T-helper 2 cell treated with Interferon-gamma antibody and Interleukin-4, amounts not matched to agents 5 μg/mL and 100 μg/mL, for 36 hours (primary cell): ENCODE data around the gene PRKCA.
A peak's percentile ranks its signal among the peaks of the same experiment; 100 is the strongest.

Experiments
- DNase-seq: peaks from one replicate; pipeline ENCODE4 v3.0.0; 2021; ENCODE audit warnings: low spot score
- H3K27ac Mint-ChIP-seq: one replicate; pipeline ENCODE4 v1.8.0; 2021; ENCODE audit warnings: mild to moderate bottlenecking, mixed read lengths
- H3K27me3 Mint-ChIP-seq: one replicate; pipeline ENCODE4 v1.8.0; 2021; ENCODE audit warnings: low read depth, mixed read lengths
- H3K36me3 Mint-ChIP-seq: one replicate; pipeline ENCODE4 v1.8.0; 2021; ENCODE audit warnings: low read depth, mixed read lengths
- H3K4me1 Mint-ChIP-seq: one replicate; pipeline ENCODE4 v1.8.0; 2021; ENCODE audit warnings: low read depth, mixed read lengths
- H3K4me3 Mint-ChIP-seq: one replicate; pipeline ENCODE4 v1.8.0; 2022; ENCODE audit warnings: mild to moderate bottlenecking, moderate library complexity, mixed read lengths
- H3K9me3 Mint-ChIP-seq: one replicate; pipeline ENCODE4 v1.8.0; 2021; ENCODE audit warnings: mixed read lengths

The PRKCA gene

DNA sequence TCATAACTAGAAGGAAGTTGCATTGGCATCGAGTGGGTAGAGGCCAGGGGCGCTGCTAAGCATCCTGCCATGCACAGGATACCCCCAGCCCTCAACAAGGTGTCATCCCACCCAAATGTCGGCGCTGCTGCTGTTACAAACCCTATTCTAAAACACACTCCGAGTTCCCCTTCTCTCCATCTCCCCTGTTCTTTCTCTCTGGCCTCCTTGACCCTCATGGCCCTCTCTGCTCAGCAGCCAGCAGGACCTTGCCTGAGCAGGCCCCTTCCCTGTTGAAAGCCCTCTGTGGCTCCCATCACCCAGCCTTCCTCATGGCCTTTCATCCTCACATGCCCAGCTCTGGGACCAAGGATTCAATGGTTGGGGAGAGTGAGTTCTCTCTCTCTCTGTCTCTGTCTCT, 510.2 kb downstream of the PRKCA start:
- Mint-ChIP-seq H3K4me3 (no peak overlapping the region), H3K27me3 (peaks cover 5% of the 10 kb centered on the region), H3K9me3 (peaks cover 6% of the 10 kb centered on the region), H3K4me1 (peaks cover 6% of the 10 kb centered on the region), H3K27ac (no peak overlapping the region), H3K36me3 (peaks cover 4% of the 10 kb centered on the region)
- DNase-seq = no peak

DNA sequence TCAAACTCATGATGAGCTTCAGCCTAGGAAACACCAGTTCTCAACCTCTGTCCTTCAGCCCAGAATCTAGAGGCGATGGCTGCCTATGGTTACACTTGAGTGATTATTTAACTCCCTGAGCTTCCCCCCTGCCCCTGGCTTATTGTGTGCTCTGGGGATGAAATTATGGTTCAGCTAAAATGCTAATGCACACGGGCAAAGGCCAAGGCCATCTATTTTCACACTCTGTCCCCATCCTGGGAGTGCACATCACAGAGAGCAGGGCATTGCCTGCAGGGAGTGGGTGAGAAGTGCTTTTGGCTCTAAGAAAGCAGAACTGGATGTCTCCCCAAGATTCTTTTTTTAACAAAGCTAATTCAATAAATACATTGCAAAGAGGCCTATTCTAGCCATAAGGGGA, 510.9 kb downstream of the PRKCA start:
- peaks cover 1% of the 10 kb centered on the region for H3K36me3 Mint-ChIP-seq
- no peak overlapping the region for H3K27ac Mint-ChIP-seq

DNA sequence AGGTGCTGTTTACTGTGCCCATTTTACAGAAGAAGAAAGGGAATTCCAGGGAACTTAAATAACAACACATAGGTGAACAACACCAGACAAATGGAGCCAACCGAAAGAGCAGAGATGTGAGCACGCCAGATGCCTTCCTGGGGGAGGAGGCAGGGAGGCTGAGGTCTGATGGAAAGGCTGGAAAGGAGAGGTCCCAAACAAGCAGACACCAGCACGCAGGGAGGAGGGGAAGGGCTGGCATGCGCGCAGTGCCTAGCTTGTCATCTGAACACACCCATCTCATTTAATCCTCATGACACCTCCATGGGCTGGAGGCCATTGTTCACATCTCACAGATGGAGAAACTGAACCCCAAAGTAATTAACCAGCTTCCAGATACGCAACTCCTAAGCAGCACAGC, 511.6 kb downstream of the PRKCA start:
- no peak overlapping the region for H3K27ac Mint-ChIP-seq
- DNase-seq = no peak
- H3K9me3 Mint-ChIP-seq = peaks cover 11% of the 10 kb centered on the region
- no peaks in the 10 kb centered on the region for H3K36me3 Mint-ChIP-seq
- peaks cover 5% of the 10 kb centered on the region for H3K27me3 Mint-ChIP-seq
- no peak overlapping the region for H3K4me3 Mint-ChIP-seq
- no peaks in the 10 kb centered on the region for H3K4me1 Mint-ChIP-seq

More for the DNA sequence above, 510.9 kb downstream of the PRKCA start:
- Mint-ChIP-seq H3K4me1 (peaks cover 1% of the 10 kb centered on the region), H3K4me3 (no peak overlapping the region), H3K27me3 (peaks cover 5% of the 10 kb centered on the region), H3K9me3 (peaks cover 10% of the 10 kb centered on the region)
- no peak for DNase-seq

DNA sequence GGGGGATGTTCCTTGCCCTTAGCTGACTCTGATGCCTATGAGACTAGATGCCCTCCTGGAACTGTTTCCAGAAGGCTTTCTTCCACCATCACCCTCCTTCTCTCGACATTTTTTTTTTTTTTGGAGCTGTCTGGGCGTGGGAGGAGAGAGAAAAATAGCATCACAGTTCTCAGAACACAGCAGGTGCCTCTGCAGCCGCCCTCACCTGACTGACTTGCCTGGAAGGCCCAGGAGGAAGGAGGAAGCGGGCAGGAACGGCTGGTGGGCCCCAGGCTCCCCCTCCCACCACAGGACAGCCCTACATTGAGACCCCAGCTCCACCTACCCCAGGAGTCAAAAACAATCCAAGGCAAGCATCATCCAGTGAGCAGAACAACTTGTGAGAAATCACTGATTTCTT, 512.2 kb downstream of the PRKCA start:
- Mint-ChIP-seq H3K27ac (no peak overlapping the region), H3K9me3 (peaks cover 15% of the 10 kb centered on the region), H3K4me1 (no peaks in the 10 kb centered on the region), H3K27me3 (peaks cover 5% of the 10 kb centered on the region), H3K4me3 (no peak overlapping the region), H3K36me3 (no peaks in the 10 kb centered on the region)
- no peak for DNase-seq

DNA sequence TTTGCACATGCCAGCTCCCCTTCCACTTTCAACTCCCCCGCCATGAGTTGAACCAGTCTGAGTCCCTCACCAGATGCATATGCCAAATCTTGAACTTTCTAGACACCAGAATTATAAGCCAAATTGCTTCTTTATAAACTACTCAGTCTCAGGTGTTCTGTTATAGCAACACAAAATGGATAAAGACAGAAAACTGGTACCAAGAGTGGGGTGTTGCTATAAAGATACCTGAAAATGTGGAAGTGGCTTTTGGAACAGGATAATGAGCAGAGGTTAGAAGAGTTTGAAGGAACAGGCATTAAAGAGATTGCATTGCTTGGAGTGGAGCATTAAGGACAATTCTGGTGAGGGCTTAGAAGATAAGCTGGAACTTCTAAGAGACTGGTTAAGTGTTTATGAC, 515.3 kb downstream of the PRKCA start:
- H3K4me3 Mint-ChIP-seq = no peak overlapping the region
- H3K36me3 Mint-ChIP-seq = no peaks in the 10 kb centered on the region
- no peaks in the 10 kb centered on the region for H3K4me1 Mint-ChIP-seq
- no peak for DNase-seq
- H3K27ac Mint-ChIP-seq = no peak overlapping the region
- peaks cover 15% of the 10 kb centered on the region for H3K9me3 Mint-ChIP-seq
- peaks cover 5% of the 10 kb centered on the region for H3K27me3 Mint-ChIP-seq

DNA sequence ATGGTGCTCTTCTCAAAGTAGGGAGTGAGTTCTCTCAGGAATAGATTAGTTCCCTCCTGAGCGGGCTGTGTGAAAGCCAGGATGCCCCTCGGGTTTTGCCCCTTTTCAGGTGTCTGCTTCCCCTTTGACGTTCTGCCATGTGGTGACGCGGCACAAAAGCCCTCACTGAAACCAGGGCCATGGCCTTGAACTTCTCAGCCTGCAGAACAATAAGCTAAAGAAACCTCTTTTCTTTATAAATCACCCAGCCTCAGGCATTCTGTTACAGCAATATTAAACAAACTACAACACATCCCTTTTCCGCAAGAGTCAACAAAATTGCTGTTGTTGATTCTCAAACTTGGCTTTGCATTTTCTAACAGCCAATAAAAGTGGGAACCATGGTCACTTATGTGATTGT, 517.1 kb downstream of the PRKCA start:
- DNase-seq = no peak
- no peak overlapping the region for H3K27ac Mint-ChIP-seq
- no peak overlapping the region for H3K4me3 Mint-ChIP-seq
- no peaks in the 10 kb centered on the region for H3K36me3 Mint-ChIP-seq
- peaks cover 15% of the 10 kb centered on the region for H3K9me3 Mint-ChIP-seq
- peaks cover 2% of the 10 kb centered on the region for H3K27me3 Mint-ChIP-seq
- no peaks in the 10 kb centered on the region for H3K4me1 Mint-ChIP-seq

DNA sequence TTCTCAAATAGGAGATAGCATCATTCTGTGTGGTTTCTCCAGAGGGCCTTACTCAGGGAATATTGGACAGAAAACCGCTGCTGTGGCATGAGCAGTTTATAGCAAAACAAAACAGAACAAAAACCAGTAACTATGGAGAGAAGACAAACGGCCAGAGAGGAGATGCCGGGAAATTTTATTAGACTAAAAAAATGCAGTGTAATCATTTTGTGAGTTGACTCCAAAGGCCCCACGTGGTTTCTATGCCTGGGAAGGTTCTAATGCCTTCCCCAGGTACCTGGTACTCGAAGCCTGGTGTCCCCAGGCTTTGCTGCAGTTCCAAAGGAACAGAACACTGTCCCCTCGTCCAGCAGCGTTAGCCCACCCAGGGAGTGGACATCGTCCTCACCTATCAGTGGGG, 519.6 kb downstream of the PRKCA start:
- Mint-ChIP-seq H3K27ac (no peak overlapping the region), H3K27me3 (no peaks in the 10 kb centered on the region), H3K4me1 (no peaks in the 10 kb centered on the region), H3K9me3 (peaks cover 15% of the 10 kb centered on the region), H3K4me3 (no peak overlapping the region), H3K36me3 (no peaks in the 10 kb centered on the region)
- no peak for DNase-seq

DNA sequence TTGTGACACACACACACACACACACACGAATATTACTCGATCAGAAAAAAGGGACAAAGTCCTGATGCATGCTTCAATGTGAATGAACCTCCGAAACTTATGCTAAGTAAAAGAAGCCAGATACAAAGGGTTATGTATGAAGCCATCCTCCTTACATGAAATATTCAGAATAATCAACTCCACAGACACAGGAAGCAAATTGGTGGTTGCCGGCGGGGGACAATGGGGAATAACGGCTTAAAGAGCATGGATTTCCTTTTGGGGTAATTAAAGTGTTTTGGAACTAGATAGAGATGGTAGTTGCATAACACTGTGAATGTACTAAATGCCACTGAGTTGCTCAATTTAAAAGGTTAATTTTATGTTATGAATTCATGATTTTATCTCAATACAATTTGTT, 524.4 kb downstream of the PRKCA start:
- H3K9me3 Mint-ChIP-seq = no peaks in the 10 kb centered on the region
- H3K4me3 Mint-ChIP-seq = no peak overlapping the region
- H3K27ac Mint-ChIP-seq = no peak overlapping the region
- H3K36me3 Mint-ChIP-seq = no peaks in the 10 kb centered on the region
- no peak for DNase-seq
- peaks cover 27% of the 10 kb centered on the region for H3K27me3 Mint-ChIP-seq
- H3K4me1 Mint-ChIP-seq = no peaks in the 10 kb centered on the region

DNA sequence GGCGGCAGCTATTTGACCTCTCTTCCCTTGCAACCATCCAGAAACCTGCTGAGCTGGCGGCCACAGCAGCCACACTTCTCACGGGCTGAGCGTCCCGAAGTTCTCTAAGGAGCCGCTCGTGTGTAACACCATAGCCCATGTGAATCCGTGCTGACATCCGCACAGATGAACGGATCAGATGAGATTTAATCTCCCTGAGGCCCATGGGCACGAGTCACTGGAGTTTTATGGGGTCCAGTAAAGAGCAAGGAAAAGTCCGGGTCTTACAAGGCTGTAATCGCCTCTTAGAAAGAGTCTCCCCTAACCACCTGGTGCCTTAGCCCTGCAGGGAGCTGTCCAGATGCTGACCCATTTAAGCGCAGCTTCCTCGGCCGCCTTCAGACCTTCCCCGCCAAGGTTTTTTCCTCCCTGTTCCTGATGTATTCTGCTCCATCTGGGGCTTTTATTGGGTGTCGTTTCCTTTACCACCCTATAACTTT, 527.0 kb downstream of the PRKCA start:
- Mint-ChIP-seq H3K27me3 (peaks cover 47% of the 10 kb centered on the region), H3K9me3 (no peaks in the 10 kb centered on the region), H3K36me3 (no peaks in the 10 kb centered on the region), H3K4me1 (no peaks in the 10 kb centered on the region), H3K27ac (no peak overlapping the region), H3K4me3 (no peak overlapping the region)
- peak; percentile 9 for DNase-seq

DNA sequence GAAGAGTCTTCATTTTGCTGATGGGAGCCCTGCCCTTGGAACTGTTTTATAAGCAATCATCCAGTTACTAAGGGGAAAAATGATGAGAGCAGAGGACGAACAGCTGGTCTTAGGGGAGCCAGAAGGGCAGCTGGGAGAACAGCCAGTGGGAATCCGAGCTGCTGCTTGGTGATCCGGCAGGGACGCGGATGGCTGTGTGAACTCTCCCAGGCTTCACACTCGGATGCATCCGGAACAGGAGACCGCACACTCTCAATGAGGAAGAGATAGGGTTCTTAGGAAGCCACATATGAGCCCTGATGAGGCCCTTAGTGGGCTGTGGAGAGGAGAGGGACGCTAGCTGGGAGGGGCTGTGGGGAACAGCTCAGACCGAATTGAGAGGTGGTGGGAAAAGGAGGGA, 527.5 kb downstream of the PRKCA start:
- no peak for DNase-seq
- Mint-ChIP-seq H3K4me3 (no peak overlapping the region), H3K4me1 (no peaks in the 10 kb centered on the region), H3K27ac (no peak overlapping the region), H3K9me3 (no peaks in the 10 kb centered on the region), H3K36me3 (no peaks in the 10 kb centered on the region), H3K27me3 (peaks cover 50% of the 10 kb centered on the region)

DNA sequence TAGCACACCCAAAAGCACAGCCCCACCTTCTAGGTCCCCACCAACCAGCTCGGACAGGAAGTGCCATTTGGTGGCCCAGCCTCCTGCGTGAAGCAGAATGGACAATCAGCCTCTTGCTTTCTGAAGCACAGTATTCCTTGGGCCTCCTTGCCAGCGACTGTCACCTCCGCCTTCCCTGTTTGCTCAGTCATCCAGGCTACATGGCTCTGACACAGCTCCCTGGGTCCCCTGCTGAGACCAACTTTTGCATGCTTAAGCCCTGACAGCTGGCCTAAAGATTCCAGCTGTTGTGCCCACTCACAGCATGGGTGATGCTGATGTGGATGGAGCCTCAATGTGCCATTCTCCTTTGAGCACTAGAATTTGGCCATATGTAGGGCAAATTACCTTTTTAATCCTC, 528.0 kb downstream of the PRKCA start:
- Mint-ChIP-seq H3K4me1 (no peaks in the 10 kb centered on the region), H3K4me3 (no peak overlapping the region), H3K27ac (no peak overlapping the region), H3K9me3 (no peaks in the 10 kb centered on the region), H3K27me3 (peaks cover 50% of the 10 kb centered on the region), H3K36me3 (no peaks in the 10 kb centered on the region)
- DNase-seq = no peak

DNA sequence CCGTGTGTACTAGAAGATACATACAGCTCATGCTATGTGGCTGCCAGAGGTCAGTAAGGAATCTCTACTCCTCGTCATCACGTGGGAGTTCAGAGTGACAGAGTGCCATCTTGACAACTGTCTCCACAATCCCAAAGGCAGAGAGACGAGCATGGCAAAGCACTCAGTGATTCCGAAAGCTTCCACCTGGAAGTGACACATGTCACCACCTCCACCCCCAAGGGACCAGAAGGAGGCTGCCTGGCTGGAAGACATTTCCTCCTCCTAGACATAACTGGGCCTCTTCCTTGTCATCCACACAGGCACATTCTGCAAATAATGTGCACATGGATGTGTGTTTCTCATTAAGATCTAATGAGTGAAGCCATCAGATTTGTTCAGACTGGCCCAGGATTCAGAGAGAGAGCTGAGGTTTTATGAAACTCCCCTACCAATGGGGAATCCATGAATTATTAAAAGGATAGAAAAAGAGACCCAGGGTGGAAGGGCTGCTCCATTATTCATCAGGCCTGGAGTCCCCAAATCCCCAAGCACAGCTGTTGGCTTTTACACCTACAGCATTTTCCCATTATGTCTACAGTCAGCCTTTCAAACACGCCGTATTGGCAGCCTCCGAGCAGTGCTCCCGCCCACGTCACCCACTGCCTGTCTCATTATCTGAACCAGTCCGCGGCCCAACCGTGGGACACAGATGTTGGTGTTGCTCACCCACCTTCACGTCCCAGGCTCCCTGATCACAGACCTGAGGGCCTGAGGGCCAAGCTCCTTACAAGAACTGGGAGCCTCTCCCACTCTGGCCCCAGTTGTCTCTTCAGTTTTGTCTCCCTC, 529.2 kb downstream of the PRKCA start:
- Mint-ChIP-seq H3K27ac (no peak overlapping the region), H3K27me3 (peaks cover 61% of the 10 kb centered on the region), H3K36me3 (no peaks in the 10 kb centered on the region), H3K9me3 (no peaks in the 10 kb centered on the region), H3K4me1 (no peaks in the 10 kb centered on the region), H3K4me3 (no peak overlapping the region)
- DNase-seq = no peak

DNA sequence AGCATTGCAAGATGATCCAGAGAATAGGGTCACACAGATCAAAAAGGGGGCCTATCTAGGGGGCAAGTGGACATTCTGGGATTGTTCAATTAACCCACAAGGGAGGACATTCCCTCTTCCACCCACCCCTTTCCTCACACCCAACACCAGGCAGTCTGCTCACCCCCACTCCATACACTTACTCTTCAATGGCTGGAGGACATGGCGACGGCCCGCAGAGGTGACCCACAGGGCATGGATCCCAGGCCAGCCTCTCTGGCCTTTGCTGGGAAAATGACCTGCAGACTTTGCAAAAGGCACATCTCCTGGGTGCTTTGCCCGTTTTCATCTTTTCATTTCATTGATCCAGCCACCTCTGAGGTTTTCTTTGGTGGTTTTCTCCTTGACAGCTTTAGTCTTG, 530.8 kb downstream of the PRKCA start:
- no peak for DNase-seq
- no peak overlapping the region for H3K4me3 Mint-ChIP-seq
- no peaks in the 10 kb centered on the region for H3K4me1 Mint-ChIP-seq
- no peaks in the 10 kb centered on the region for H3K9me3 Mint-ChIP-seq
- no peak overlapping the region for H3K27ac Mint-ChIP-seq
- peaks cover 68% of the 10 kb centered on the region for H3K27me3 Mint-ChIP-seq
- H3K36me3 Mint-ChIP-seq = no peaks in the 10 kb centered on the region

DNA sequence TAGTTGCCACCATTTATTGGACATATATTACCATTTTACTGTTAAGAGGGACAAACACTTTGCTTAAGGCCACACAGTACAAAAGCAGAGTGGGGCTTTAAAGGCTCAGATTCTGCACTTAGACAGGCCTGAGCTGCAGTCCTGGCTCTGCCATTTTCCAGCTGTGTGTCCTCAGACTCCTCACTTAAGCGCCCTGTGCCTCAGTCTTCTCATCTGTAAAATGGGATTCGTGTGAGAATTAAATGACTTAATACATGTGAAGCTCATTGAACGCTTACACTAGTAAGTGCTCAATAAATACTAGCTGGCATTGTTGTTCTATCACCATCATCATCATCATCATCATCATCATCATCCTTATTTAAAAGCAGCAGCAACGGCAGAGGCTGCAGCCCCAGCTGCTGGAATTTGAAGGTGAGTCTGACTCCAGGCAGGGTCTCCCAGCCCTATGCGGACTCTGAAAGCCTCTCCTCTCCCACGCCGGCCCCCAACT, 532.1 kb downstream of the PRKCA start:
- no peaks in the 10 kb centered on the region for H3K36me3 Mint-ChIP-seq

More for the DNA sequence above, 532.1 kb downstream of the PRKCA start:
- H3K9me3 Mint-ChIP-seq = no peaks in the 10 kb centered on the region
- no peak overlapping the region for H3K4me3 Mint-ChIP-seq
- no peaks in the 10 kb centered on the region for H3K4me1 Mint-ChIP-seq
- H3K27me3 Mint-ChIP-seq = peaks cover 59% of the 10 kb centered on the region
- no peak overlapping the region for H3K27ac Mint-ChIP-seq
- no peak for DNase-seq
